GM19467 (cell line): ENCODE data around the gene C2orf42.
A peak's percentile ranks its signal among the peaks of the same experiment; 100 is the strongest.
"Not testable (repeated sequence)": the region's sequence is repeated elsewhere in the genome, so short reads cannot be mapped to it uniquely, and the experiment has no call there.

Experiments
- ATAC-seq: cut with Tn5 transposase; IDR thresholded peaks from one replicate; pipeline ENCODE4 v1.9.1; 2021; ENCODE audit warnings: mild to moderate bottlenecking, moderate library complexity; ENCODE audit not compliant: unreplicated experiment

C2orf42 gene

DNA sequence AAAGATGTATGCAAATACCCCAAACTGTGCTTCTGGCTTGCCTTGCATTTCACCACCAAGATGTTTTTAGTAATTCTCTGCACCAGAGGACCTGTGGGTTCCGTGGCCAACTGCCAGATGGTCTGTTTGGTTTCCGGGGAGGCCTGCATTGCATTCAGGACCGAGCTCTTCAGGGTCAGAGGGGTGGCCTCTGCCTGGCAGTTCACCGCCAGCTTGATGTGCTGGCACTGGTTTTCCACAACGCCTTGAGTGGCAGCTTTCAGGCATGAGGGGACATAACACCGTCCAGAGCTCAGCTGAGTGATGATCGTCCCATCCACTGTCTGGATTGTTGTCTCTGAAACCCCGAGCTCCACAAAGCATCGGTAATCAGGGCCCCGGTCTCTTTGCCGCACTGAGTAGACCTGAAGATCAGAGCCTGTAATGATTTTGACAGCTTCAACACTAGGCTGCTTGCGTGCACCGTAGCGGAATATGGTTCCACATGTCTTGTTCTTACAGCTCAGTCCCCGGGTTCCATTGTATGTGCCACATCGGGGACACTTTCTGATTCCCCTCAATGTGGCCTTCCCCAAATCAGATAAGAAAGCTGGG lies 9.4 kb downstream of the C2orf42 start:
- ATAC-seq, result no peak

DNA sequence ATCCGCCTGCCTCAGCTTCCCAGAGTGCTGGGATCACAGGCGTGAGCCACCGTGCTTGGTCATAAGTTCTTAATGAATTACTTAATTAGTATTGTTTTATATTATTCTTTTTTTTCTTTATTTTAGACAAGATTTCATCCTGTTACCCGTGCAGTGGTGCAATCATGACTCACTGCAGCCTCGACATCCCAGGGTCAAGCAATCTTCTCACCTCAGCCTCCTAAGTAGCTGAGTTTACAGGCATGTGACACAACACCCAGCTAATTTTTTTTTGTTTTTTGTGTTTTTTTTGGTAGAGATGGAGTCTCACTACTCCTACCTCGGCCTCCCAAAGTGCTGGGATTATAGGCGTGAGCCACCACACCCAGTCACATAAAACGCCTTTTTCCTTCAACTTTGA lies 17.3 kb downstream of the C2orf42 start:
- ATAC-seq, result no peak

DNA sequence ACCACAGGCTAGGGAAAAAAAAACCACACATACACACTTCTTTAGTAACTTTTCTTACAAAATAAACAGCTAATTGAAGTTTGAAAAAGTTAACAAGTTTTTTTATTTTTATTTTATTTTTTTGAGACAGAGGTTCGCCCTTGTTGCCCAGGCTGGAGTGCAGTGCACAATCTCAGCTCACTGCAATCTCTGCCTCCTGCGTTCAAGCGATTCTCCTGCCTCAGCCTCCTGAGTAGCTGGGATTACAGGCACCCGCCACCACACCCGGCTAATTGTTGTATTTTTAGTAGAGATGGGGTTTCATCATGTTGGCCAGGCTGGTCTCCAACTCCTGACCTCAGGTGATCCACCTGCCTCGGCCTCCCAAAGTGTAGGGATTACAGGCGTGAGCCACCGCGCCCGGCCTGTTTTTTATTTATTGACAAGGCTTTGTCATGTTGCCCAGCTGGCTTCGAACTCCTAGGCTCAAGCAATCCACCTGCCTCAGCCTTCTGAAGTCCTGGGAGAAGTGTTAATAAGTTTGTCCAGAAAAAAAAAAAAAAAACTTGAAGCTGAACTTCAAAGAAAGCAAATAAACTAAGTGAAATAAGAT lies 21.1 kb downstream of the C2orf42 start:
- not testable (repeated sequence) for ATAC-seq

DNA sequence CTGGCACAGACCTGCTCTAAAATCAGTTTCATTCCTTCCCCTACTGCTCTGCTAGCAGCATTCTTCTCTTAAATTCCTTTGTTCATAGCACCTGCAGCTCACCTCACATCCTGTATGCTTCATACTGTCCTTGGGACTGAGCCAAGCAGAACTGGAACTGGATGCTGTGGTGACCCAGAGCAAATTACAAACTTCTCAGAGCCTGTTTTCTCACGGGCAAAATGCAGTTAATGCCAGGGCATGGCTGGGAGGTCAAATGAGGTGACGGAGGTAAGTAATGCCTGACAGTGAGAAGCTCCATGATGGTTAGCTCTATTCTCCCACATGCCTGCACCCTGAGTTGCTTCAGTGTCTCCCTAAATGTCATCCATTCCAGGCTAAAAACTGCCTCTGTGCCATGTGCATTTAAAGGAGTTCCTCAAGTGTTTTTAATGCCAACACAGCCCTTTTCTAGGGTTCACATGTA lies 29.7 kb downstream of the C2orf42 start:
- ATAC-seq, result no peak

DNA sequence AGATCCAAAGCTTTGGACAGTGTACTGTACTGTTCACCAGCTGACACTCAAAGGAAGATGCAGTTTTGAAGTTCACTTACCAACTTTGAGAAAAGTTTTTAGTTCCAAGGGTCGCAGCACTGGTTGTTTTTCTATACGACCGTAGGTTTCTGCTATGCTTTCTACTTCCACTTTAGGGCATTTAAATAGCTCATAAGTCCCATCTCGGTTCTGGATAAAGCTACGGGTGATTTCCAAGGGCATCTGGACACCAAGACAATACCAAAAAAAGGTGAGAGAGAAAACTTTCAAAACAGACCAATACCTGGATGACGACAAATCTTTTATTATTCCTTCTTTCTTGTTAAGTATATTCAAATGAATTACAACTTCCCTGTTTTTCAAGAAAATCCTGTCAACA lies 30.3 kb downstream of the C2orf42 start:
- ATAC-seq, result no peak

DNA sequence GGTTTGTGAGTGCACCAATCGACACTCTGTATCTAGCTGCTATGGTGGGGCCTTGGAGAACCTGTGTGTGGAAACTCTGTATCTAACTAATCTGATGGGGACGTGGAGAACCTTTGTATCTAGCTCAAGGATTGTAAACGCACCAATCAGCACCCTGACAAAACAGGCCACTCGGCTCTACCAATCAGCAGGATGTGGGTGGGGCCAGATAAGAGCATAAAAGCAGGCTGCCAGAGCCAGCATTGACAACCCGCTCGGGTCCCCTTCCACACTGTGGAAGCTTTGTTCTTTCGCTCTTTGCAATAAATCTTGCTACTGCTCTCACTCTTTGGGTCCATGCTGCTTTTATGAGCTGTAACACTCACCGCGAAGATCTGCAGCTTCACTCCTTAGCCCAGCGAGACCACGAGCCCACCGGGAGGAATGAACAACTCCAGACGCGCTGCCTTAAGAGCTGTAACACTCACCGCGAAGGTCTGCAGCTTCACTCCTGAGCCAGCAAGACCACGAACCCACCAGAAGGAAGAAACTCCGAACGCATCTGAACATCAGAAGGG lies 41.6 kb downstream of the C2orf42 start:
- not testable (repeated sequence) for ATAC-seq

DNA sequence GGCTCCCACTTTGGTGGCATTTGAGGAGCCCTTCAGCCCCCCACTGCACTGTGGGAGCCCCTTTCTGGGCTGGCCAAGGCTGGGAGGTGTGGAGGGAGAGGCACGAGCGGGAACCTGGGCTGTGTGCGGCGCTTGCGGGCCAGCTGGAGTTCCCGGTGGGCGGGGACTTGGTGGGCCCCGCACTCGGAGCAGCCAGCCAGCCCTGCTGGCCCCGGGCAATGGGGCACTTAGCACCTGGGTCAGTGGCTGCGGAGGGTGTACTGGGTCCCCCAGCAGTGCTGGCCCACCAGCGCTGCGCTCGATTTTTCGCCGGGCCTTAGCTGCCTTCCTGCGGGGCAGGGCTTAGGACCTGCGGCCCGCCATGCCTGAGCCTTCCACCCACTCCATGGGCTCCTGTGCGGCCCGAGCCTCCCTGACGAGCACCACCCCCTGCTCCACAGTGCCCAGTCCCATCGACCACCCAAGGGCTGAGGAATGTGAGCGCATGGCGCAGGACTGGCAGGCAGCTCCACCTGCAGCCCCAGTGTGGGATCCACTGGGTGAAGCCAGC lies 42.5 kb downstream of the C2orf42 start:
- not testable (repeated sequence) for ATAC-seq

DNA sequence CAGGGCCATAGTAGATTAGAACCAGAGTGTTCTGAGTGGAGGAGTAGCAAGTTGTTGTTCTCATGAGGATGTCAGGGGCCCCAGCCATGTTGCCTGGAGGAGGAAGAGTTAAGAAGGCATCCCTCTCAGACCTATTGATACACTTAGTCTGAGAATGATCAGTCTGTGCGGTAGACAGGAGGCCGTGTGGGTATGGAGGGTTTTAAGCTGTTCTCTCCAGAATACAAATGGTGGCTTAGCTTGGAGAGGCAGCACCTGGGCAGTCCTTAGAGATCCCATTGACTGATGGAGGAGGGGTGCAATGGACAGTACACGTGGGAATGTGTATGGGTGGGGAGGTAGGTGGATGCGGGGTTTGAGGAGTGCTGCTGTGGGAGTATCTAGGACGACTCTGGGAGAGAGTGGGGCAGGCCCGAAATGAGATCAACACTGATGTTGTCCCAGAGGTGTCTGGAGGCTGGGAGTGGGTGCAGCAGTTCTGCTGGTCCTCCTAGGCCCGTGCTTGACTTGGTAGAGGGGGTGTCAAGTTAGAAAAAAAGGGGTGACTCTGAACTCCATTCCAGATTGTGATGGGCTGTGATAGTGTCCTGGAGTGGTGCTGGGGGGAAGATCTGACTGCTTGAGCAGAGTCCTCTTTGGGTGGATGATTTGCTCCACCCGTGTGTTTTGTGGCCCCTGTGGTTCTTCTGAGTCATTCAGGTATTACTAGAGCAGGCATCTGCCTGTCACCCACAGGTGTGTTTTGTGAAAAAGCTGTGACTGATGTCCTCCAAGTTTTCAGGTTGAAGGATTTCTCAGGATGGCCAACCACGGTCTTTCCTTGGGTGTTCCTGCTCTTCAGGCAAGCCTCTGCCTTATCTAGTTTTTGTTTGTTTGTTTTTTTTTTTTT lies 44.7 kb downstream of the C2orf42 start:
- no peak for ATAC-seq

DNA sequence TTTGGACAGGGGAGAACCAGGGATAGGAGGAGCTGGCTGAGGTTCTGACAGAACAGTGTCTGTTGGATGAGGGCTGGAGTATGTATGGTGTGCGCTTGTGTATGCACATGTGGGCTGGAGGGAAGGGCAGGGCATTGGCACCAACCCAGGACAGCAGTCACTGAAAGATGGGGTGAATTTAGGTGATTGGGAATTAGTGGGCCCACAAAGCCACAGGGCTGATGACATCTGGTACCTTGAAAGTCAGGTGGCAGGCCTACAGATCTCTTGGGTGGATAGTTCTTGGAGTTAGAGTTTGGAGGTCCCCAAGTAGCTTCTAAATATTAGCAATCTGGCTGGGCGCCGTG lies 45.7 kb downstream of the C2orf42 start:
- ATAC-seq, result no peak

DNA sequence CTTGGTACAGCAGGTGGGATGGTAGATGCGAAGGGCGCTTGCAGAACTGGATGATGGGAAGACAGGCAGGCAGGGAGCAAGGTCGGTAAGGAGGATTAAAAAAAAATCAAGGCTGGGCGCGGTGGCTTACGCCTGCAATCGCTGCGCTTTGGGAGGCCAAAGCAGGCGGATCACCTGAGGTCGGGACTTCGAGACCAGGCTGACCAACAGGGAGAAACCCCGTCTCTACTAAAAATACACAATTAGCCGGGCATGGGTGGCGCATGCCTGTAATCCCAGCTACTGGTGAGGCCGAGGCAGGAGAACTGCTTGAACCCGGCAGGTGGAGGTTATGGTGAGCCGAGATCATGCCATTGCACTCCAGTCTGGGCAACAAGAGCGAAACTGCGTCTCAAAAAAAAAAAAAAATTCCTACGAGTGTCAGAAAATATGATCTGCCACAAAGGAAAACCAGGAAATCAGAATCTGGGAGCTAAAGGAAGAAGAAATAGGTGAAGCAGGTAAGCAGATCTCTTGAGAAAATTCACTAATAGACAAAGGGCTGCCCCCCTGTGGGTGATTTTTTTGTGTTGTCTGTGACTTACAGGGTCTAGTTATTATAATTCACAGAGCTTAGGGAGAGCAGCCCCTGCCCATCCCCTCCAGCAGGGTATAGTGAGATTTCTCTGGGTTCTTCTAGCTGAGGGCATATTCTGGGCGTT lies 46.2 kb downstream of the C2orf42 start:
- no peak for ATAC-seq

DNA sequence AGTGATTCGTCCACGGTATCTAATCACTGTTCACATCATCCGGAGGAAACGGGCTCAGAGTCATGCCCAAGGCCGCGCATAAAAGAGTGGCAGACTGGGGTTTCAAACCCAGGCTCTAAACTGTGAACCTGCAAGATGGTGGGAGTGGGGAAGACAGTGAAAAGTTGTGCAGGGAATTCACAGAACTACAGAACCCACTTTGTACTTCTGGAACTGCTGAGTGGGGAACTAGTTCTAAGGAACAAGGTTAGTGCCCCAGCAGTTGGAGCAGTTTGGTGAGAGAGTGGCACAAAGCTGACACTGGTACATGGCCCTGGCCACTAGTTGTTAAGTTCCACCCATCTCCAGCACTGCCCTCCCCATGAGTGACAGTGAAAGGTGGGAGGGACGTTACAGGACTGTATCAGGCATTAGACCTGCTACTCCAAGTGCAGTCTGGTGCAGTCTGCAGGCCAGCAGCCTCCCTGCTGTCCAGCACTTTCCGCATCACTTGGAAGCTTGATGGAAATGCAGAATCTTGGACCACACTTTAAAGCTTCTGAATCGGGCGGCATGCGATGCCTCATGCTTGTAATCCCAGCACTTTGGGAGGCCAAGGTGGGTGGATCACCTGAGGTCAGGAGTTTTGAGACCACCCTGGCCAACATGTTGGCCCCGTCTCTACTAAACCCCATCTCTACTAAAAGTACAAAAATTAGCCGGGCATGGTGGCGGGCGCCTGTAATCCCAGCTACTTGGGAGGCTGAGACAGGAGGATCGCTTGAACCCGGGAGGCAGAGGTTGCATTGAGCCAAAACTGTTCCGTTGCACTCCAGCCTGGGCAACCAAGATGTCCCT lies 47.3 kb downstream of the C2orf42 start:
- no peak for ATAC-seq

DNA sequence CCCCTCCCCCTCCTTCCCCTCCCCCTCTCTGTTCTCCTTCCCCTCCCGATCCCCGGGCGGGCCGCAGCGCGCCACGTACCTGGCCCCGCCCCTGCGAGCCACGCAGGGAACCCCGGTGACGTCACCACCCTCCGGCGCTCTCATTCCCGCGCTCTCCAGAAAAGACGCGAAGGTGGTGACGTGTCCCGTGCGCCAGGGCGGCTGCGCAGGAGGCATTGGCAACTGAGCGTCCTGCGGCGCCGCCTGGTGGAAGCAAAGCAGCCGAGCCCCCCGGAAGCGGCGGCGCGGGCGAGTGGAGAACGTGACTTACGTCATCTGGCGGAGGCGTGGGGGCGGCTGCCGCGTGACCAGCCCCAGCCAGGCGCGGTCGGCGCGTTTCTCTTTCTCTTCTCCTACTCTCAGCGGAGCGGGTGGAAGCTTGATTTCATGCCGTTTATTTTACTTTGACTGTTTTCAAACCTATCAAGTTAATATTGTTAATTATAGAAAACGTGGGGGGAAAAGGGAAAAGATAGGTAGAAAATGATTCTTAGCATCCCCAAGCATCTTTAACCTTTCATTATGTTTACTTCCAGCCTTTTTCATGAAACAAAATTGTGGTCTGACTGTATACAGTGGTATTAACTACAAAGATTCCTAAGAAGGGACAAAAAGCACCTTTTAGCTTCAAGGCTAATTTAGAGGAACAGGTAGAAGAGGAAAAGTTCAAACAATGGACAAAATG lies 48.1 kb downstream of the C2orf42 start:
- ATAC-seq, result peak; percentile 68

DNA sequence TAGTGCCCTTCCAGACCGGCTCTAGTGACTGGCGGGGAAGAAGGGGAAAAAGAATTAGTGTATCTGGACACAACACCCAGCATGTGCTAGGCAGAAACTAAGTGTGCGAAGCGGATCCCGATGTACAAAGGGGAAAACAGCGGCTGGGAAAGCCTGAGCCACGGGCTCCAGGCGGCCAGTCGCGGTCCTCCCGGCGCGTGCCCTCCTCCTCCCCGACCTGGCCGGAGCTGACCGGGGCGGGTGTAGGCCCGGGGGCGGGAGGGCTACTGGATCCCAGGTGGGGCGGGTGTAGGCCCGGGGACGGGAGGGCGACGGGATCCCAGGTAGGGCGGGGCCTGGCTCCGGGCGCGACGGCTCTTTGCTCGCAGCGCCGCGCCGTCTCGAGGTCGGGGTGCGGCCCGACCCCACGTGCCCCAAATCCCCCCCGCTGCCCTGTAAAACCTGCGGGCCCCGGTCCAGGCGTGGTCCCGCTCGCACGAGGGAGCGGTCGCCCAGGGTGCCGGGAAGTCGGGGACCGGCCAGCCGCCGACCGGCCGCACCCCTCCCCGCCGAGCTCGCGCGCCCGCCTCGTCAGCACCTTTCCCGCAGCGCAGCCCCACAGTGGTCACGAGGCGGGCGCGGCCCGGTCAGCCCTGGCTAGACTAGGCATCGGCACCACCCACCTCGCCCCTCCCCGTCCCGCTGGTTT lies 48.8 kb downstream of the C2orf42 start:
- ATAC-seq, result peak; percentile 44

DNA sequence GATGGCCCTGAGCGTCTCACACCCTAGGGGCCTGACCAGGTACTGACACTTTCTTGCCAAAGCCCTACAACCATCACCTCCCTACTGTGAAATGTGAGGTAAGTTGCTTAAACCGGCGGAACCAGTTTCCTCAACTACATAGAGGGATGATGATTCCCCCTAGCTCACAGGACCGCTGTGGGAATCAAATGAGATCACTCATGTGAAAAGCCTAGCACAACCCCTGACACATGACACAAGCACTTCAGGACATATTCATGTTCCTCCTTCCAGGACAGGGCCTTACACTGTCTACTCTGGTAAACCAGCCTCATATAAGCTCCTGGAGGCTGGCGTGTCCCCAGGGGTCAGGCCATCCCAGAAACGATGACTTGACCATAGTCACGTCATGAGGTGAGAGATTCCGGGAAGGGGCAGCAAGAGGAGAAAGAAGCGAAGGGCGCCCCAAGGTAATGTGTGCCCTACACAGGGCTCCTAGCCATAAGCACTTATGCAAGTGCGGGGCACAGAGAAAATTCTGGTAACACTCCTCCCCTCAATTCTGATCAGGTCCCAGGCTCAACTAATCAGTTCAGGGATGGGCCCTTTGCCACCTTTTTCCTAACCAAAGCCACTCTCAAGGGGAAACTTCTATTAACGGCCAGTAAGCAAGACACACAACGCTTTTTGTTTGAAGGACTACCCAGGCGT lies 49.5 kb downstream of the C2orf42 start:
- no peak for ATAC-seq

DNA sequence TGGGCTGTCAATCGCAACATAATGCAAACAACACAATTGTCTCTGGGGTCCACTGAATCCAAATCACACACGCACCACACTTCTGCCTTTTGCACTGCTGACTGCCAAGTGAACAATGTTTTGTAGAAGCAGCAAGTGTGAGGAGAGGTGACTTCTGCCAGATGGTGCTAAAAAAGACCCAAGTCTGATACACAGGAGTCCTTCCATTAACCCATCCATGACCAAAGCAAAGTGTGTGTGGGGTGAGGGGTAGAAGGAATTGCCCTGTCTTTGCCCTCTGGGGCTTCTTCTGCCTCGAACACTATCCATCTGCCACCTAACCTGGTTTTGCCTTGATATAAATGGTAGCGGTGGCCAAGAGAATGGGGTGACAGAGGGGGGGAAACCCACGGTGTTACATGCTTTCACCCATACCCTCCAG lies 50.0 kb downstream of the C2orf42 start:
- no peak for ATAC-seq

DNA sequence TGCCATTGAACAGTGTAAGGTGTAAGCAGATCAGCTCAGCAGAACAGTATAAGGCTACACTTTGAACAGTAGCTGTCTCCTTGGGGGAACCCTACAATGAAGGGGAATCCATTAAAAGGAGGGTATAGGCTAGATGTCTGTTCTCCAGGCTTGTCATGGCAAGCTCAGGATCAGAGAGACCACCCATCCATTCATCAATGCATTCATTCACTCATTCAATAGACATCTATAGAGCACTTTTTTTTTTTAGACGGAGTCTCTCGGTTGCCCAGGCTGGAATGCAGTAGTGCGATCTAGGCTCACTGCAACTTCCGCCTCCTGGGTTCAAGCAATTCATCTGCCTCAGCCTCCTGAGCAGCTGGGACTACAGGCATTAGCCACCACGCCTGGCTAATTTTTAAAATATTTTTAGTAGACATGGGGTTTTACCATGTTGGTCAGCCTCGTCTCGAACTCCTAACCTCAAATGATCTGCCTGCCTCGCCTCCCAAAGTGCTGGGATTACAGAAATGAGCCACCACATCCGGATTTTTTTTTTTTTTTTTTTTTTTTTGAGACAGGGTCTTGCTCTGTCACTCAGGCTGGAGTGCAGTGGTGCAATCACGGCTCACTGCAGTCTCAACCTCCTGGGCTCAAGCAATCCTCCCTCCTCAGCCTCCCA lies 56.4 kb downstream of the C2orf42 start:
- ATAC-seq, result not testable (repeated sequence)

DNA sequence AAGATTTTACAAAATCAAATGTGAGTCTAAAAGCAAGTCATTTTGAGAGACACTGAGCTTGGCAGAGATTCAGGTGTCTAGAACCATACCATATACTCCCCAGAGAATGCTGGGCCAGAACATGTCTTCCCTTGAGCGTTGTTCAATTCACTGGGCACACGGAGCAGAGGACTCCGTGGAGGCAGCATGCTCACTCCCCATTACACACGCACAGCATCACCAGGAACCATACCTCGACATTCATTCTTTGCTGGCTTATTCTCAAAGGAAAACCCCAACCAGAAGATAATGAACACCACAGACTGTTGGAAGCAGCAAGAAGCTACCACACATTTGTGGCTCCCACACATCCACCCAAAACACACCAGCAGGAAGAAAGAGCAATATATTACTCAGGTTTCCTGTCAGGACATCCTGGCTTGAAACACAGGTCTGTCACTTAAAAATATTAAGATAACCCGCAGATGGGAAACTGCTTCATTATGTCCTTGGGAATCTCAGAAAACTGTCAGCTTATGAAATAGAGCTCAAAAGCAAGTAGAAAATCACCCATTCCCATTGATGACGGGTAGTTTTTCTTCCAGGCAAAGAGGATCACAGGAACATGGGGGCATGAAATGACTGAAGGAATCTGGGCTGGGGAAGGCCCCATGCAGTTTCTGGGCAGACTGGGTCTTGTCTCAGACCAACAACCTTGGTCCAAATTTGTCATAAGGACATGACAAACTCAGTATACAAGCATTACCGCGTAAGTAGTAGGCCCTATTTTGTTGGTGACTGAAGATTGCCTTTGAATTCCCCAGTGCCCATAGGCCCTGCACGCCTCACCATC lies 57.1 kb downstream of the C2orf42 start:
- no peak for ATAC-seq
